ENCODE data around the gene RAB11A. TPM values are rescaled to one million over a fixed set of nuclear protein-coding genes. Genes with fewer than 3 reads are reported as not detected.

RAB11A gene
- total and polyA plus RNA-seq, 5 donors: 136 to 180 (median 155) TPM

DNA sequence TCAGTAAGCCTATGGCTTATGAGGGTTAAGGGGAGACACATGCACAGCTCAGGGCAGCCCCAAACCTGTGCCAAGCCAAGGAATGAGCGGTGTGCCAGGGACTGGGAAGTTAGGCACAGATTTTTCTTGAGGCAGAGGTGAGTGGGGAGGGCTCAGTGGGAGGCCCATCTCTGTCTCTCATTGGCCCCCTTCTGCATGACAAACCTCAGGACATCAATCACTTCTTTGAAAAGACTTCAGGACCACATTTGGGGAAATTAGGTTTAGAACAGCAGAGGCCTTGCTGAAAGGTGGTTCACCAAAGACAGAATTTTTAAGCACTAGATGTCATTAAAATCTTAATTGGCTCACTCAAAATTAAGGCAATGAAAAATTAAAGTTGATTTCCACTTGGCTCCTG is 57.2 kb downstream of the RAB11A start:
- H3K4me3 ChIP-seq (ENCODE audit: low read length): no peak overlapping the region
- ATAC-seq: no peak

GRCh38 chr15:65926899-65927298 is 57.6 kb downstream of the RAB11A start:
- DNase-seq (no peak), ATAC-seq (no peak)
- 96% methylated on average over 1 of the region's 1 CpG for WGBS
- intact Hi-C loops (cut with DNase I): loop anchor here in 1 of 4 donors (10.0 kb wide), 1 partner anchor 348 kb away; no protein-coding TSS in a partner anchor
- no peaks in the 10 kb centered on the region for H3K4me1 ChIP-seq (ENCODE audit: control insufficient read depth, insufficient read depth, low read length)
- no peaks in the 10 kb centered on the region for H3K9me3 ChIP-seq (ENCODE audit: control insufficient read depth, low read length)
- no peaks in the 10 kb centered on the region for H3K27me3 ChIP-seq (ENCODE audit: control insufficient read depth, insufficient read depth)
- no peak overlapping the region for H3K4me3 ChIP-seq (ENCODE audit: low read length)
- no peak overlapping the region for H3K27ac ChIP-seq (ENCODE audit: low read length)

More for the DNA sequence above, 57.2 kb downstream of the RAB11A start:
- DNase-seq: no peak
- Histone ChIP-seq H3K27ac (ENCODE audit: low read length) (no peak overlapping the region), H3K4me1 (ENCODE audit: control insufficient read depth, insufficient read depth, low read length) (no peaks in the 10 kb centered on the region), H3K9me3 (ENCODE audit: control insufficient read depth, low read length) (no peaks in the 10 kb centered on the region), H3K27me3 (ENCODE audit: control insufficient read depth, insufficient read depth) (no peaks in the 10 kb centered on the region)
- intact Hi-C loops (cut with DNase I): loop anchor here in 1 of 4 donors (10.0 kb wide), 1 partner anchor 348 kb away; no protein-coding TSS in a partner anchor
- WGBS: 98% methylated on average over 1 of the region's 1 CpG

DNA sequence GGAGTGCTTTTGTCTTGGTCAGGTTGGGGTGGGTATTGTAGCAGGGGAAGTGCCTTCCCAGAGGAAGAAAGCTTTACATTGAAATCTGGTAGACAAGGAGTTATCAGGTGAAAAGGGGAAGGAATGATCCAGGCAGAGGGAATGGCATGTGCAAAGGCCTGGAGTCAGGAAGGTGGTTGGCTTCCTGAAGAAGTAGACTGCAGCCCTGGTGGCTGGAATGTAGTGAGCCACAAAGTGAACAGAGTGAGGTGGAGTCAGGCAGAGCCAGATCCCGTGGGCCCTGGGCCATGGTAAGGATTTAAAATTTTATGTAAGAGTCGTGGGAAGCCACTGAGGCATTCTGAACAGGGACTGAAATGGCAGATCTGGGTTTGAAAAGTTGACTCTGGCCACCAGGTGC is 58.3 kb downstream of the RAB11A start:
- DNase-seq (no peak), ATAC-seq (no peak)
- intact Hi-C loops (cut with DNase I): loop anchor here in 1 of 4 donors (10.0 kb wide), 1 partner anchor 347 kb away; no protein-coding TSS in a partner anchor
- no peaks in the 10 kb centered on the region for H3K9me3 ChIP-seq (ENCODE audit: control insufficient read depth, low read length)
- H3K4me3 ChIP-seq (ENCODE audit: low read length): no peak overlapping the region
- no peak overlapping the region for H3K27ac ChIP-seq (ENCODE audit: low read length)
- WGBS: 66% methylated on average over 2 of the region's 2 CpGs
- no peaks in the 10 kb centered on the region for H3K4me1 ChIP-seq (ENCODE audit: control insufficient read depth, insufficient read depth, low read length)
- H3K27me3 ChIP-seq (ENCODE audit: control insufficient read depth, insufficient read depth): no peaks in the 10 kb centered on the region

DNA sequence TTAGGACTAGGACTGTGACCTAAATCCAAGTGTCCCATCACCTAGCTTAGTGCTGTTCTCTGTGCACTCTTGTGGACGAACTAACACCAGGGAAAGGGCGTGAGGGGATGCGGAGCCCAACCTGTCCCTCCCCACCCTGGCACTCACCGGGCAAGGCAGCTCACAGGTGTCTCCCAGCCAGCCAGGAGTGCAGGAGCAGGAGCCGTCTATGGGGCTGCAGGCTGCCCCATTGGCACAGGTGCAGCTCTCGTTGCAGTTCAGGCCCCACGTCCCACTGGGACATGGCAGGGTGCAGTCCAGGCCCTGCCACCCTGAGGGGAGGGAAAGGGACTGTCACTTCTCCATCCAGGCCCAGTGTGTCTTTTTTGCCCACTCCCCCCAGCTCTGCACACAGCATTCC is 60.3 kb downstream of the RAB11A start:
- H3K4me1 ChIP-seq (ENCODE audit: control insufficient read depth, insufficient read depth, low read length): no peaks in the 10 kb centered on the region

DNA sequence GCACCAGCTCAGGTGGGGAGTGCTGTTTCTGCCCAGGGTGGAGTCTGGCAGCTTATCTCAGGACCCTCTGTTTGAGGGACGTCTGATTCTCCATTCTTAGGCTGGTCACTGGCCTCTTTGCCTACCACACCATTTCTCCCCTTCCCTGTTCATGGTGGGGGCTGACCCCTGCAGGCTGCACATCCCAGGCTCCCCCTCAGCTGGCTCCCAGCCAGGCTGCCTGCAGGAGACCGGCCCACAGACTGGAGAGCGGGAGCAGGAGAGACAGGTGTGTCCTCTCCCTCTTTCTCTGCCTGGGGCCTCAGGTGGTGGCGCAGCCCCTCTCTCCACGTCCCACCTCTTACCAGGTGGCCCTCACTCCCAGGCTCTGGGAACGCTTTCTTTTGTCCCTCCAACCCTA is 60.8 kb downstream of the RAB11A start:
- no peak for DNase-seq
- intact Hi-C loops (cut with DNase I): no loop called here
- 72% methylated on average over 6 of the region's 6 CpGs for WGBS

More for the DNA sequence above, 60.3 kb downstream of the RAB11A start:
- Histone ChIP-seq H3K27me3 (ENCODE audit: control insufficient read depth, insufficient read depth) (no peaks in the 10 kb centered on the region), H3K9me3 (ENCODE audit: control insufficient read depth, low read length) (no peaks in the 10 kb centered on the region), H3K4me3 (ENCODE audit: low read length) (no peak overlapping the region), H3K27ac (ENCODE audit: low read length) (no peak overlapping the region)
- 90% methylated on average over 7 of the region's 7 CpGs for WGBS
- ATAC-seq (no peak), DNase-seq (no peak)
- intact Hi-C loops (cut with DNase I): loop anchor here in 1 of 4 donors (10.0 kb wide), 1 partner anchor 345 kb away; no protein-coding TSS in a partner anchor

GRCh38 chr15:65931221-65931620 is 61.9 kb downstream of the RAB11A start:
- Histone ChIP-seq H3K9me3 (ENCODE audit: control insufficient read depth, low read length) (no peaks in the 10 kb centered on the region), H3K4me1 (ENCODE audit: control insufficient read depth, insufficient read depth, low read length) (no peaks in the 10 kb centered on the region), H3K27ac (ENCODE audit: low read length) (no peak overlapping the region), H3K4me3 (ENCODE audit: low read length) (no peak overlapping the region), H3K27me3 (ENCODE audit: control insufficient read depth, insufficient read depth) (no peaks in the 10 kb centered on the region)
- 84% methylated on average over 4 of the region's 4 CpGs for WGBS
- no peak for DNase-seq
- intact Hi-C loops (cut with DNase I): no loop called here
- no peak for ATAC-seq

More for the DNA sequence above, 60.8 kb downstream of the RAB11A start:
- Histone ChIP-seq H3K27me3 (ENCODE audit: control insufficient read depth, insufficient read depth) (no peaks in the 10 kb centered on the region), H3K9me3 (ENCODE audit: control insufficient read depth, low read length) (no peaks in the 10 kb centered on the region), H3K4me3 (ENCODE audit: low read length) (no peak overlapping the region), H3K27ac (ENCODE audit: low read length) (no peak overlapping the region), H3K4me1 (ENCODE audit: control insufficient read depth, insufficient read depth, low read length) (no peaks in the 10 kb centered on the region)
- ATAC-seq: no peak

DNA sequence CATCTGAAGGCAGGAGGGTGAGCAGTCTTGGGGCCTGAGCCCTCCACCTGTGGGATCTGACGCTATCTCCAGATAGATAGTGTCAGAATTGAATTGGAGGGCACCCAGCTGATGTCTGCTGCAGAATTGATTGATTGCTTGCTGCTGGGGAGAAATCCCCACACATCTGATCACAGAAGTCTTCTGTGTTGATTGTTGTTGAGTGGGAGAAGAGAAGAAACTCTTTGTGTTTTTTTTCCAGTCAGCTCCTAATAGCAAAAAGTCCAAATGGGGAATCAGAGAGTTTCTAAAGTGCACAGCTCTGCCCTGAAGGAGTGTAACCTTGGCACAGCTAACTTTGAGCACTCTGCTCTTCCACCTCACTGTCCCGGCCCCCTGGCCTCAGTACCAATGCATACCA is 66.1 kb downstream of the RAB11A start:
- Histone ChIP-seq H3K4me3 (ENCODE audit: low read length) (no peak overlapping the region), H3K27ac (ENCODE audit: low read length) (no peak overlapping the region), H3K27me3 (ENCODE audit: control insufficient read depth, insufficient read depth) (no peaks in the 10 kb centered on the region), H3K4me1 (ENCODE audit: control insufficient read depth, insufficient read depth, low read length) (no peaks in the 10 kb centered on the region), H3K9me3 (ENCODE audit: control insufficient read depth, low read length) (no peaks in the 10 kb centered on the region)
- 58% methylated on average over 2 of the region's 2 CpGs for WGBS
- ATAC-seq: no peak
- intact Hi-C loops (cut with DNase I): no loop called here
- DNase-seq: no peak

DNA sequence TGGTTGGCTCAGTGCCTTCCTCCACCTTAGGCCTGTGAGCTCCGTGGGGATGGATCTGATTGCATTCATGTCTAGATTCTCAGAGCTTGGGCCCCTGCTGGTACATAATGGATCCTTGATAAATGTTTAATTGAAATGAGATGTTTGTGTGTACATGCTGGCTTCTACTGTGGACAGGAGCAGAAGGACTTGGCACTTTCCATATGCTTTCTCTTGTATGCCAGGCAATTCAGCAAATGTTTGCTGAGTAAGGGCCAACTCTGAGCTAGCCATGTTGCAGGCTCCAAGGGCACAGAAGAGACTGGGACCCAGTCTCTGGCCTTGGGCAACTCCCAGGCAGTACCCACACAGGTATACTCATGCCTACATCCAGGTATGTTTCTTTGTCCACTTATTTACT is 67.0 kb downstream of the RAB11A start:
- Histone ChIP-seq H3K4me1 (ENCODE audit: control insufficient read depth, insufficient read depth, low read length) (no peaks in the 10 kb centered on the region), H3K27me3 (ENCODE audit: control insufficient read depth, insufficient read depth) (no peaks in the 10 kb centered on the region), H3K4me3 (ENCODE audit: low read length) (no peak overlapping the region), H3K9me3 (ENCODE audit: control insufficient read depth, low read length) (no peaks in the 10 kb centered on the region), H3K27ac (ENCODE audit: low read length) (no peak overlapping the region)
- DNase-seq: no peak
- no peak for ATAC-seq
- intact Hi-C loops (cut with DNase I): no loop called here
- WGBS: 51% methylated on average over 1 of the region's 1 CpG

DNA sequence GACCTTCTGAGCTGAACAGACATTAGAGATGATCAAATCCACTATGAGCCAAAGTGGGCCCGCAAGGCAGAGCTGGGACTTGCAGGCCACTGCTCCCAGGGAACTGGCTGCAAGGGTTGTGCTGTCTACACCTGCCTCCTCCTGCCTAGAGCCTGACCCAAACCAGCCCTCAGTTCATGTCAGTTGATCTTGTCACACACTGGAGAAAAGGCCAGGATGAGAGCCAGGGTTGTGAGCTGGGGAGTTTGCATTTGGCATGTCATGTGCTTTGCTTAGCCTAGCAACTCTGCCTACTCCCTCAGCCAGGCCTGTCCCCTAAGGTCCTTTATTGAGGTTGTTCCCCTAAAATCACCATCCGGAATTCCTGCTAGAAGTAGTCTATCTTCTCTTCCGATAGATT is 67.8 kb downstream of the RAB11A start:
- Histone ChIP-seq H3K4me1 (ENCODE audit: control insufficient read depth, insufficient read depth, low read length) (no peaks in the 10 kb centered on the region), H3K4me3 (ENCODE audit: low read length) (no peak overlapping the region), H3K27ac (ENCODE audit: low read length) (no peak overlapping the region), H3K27me3 (ENCODE audit: control insufficient read depth, insufficient read depth) (no peaks in the 10 kb centered on the region), H3K9me3 (ENCODE audit: control insufficient read depth, low read length) (no peaks in the 10 kb centered on the region)
- ATAC-seq: peak; percentile 16 to 20
- WGBS: 89% methylated on average over 3 of the region's 3 CpGs
- no peak for DNase-seq
- intact Hi-C loops (cut with DNase I): no loop called here

GRCh38 chr15:65937476-65937875 is 68.2 kb downstream of the RAB11A start:
- H3K27me3 ChIP-seq (ENCODE audit: control insufficient read depth, insufficient read depth): no peaks in the 10 kb centered on the region
- 94% methylated on average over 1 of the region's 1 CpG for WGBS
- no peak overlapping the region for H3K4me3 ChIP-seq (ENCODE audit: low read length)
- H3K9me3 ChIP-seq (ENCODE audit: control insufficient read depth, low read length): no peaks in the 10 kb centered on the region
- ATAC-seq (no peak), DNase-seq (no peak)
- intact Hi-C loops (cut with DNase I): no loop called here
- H3K4me1 ChIP-seq (ENCODE audit: control insufficient read depth, insufficient read depth, low read length): no peaks in the 10 kb centered on the region
- H3K27ac ChIP-seq (ENCODE audit: low read length): no peak overlapping the region

- Histone ChIP-seq H3K27ac (ENCODE audit: low read length) (no peak overlapping the region), H3K4me3 (ENCODE audit: low read length) (no peak overlapping the region), H3K27me3 (ENCODE audit: control insufficient read depth, insufficient read depth) (no peaks in the 10 kb centered on the region), H3K9me3 (ENCODE audit: control insufficient read depth, low read length) (no peaks in the 10 kb centered on the region), H3K4me1 (ENCODE audit: control insufficient read depth, insufficient read depth, low read length) (no peaks in the 10 kb centered on the region)
- ATAC-seq (no peak), DNase-seq (no peak)
- intact Hi-C loops (cut with DNase I): no loop called here
- 90% methylated on average over 4 of the region's 4 CpGs for WGBS
These were observed 69.3 kb downstream of the RAB11A start for GRCh38 chr15:65938604-65939003.

Measured in right cardiac atrium (tissue), 5 donors.